IMR-90 (cell line): ENCODE measurements around the gene ARGLU1. TPM values are rescaled to one million over a fixed set of nuclear protein-coding genes. Genes with fewer than 3 reads are reported as not detected.

Experiments used
- ATAC-seq: fragments of 200-7000 bp; cut with Tn5 transposase; 2 replicates; pipeline ENCODE4 v1.9.1; 2020; ENCODE audit warnings: low read depth, mild to moderate bottlenecking, moderate library complexity
- BruUV-seq: library from RNA; stranded (reverse); fragments of 400-500 nt; replicated peaks from 2 replicates; lab custom pipeline; 2021; lab: Mats Ljungman, UMichigan
- CTCF ChIA-PET: fragments of 300-600 bp; formaldehyde crosslinking; extraction: SDS; loops from one replicate; lab custom pipeline; 2021; ENCODE audit warnings: antibody characterized with exemption; lab: Yijun Ruan, JAX
- POLR2A ChIA-PET: fragments of 300-600 bp; sonication (Branson Sonifier 250); formaldehyde crosslinking; loops from one replicate; lab custom pipeline; 2022; ENCODE audit warnings: antibody characterized with exemption; ENCODE audit not compliant: unreplicated experiment; lab: Charles Lee
- DNase-seq: peaks from one replicate; pipeline ENCODE4 v3.0.0; 2013
- H2AFZ ChIP-seq: replicated peaks from 2 replicates; pipeline ENCODE3; 2013; ENCODE audit warnings: low read length, mild to moderate bottlenecking; ENCODE audit not compliant: poor library complexity
- H2AK5ac ChIP-seq: 2 replicates; pipeline ENCODE4 v1.6.1; 2013; ENCODE audit warnings: low read depth, low read length, inconsistent platforms
- H2AK9ac ChIP-seq: replicated peaks from 2 replicates; pipeline ENCODE3; 2013; ENCODE audit warnings: mild to moderate bottlenecking, low read depth, low read length, moderate library complexity; ENCODE audit not compliant: poor library complexity
- H2BK120ac ChIP-seq: 2 replicates; pipeline ENCODE4 v1.6.1; 2013; ENCODE audit warnings: low read depth, low read length, inconsistent platforms
- H2BK15ac ChIP-seq: 3 replicates; pipeline ENCODE4 v1.6.1; 2013; ENCODE audit warnings: low read depth, low read length, inconsistent platforms
- H2BK20ac ChIP-seq: 2 replicates; pipeline ENCODE4 v1.6.1; 2013; ENCODE audit warnings: low read depth, mild to moderate bottlenecking, inconsistent platforms, low read length, moderate library complexity
- H2BK5ac ChIP-seq: 2 replicates; pipeline ENCODE4 v1.6.1; 2013; ENCODE audit warnings: mild to moderate bottlenecking, low read depth, low read length, inconsistent platforms; ENCODE audit not compliant: poor library complexity, severe bottlenecking
- H3K14ac ChIP-seq: replicated peaks from 2 replicates; pipeline ENCODE4 v1.6.1; 2013; ENCODE audit warnings: low read depth, low read length, inconsistent platforms
- H3K18ac ChIP-seq: 2 replicates; pipeline ENCODE4 v1.6.1; 2013; ENCODE audit warnings: low read depth, low read length, control low read depth
- H3K23ac ChIP-seq: 2 replicates; pipeline ENCODE4 v1.6.1; 2013; ENCODE audit warnings: low read depth, low read length, inconsistent platforms
- H3K27ac ChIP-seq: 2 replicates; pipeline ENCODE4 v1.5.1; 2013; ENCODE audit warnings: mild to moderate bottlenecking, control low read depth, low read length; ENCODE audit not compliant: insufficient read depth
- H3K27me3 ChIP-seq: 2 replicates; pipeline ENCODE4 v1.6.1; 2013; ENCODE audit warnings: low read length; ENCODE audit not compliant: control insufficient read depth, insufficient read depth
- H3K36me3 ChIP-seq: 2 replicates; pipeline ENCODE4 v1.6.1; 2013; ENCODE audit warnings: low read length, mixed read lengths; ENCODE audit not compliant: control insufficient read depth, insufficient read depth
- H3K4ac ChIP-seq: 2 replicates; pipeline ENCODE4 v1.6.1; 2013; ENCODE audit warnings: low read depth, low read length, inconsistent platforms
- H3K4me1 ChIP-seq: 2 replicates; pipeline ENCODE4 v1.6.1; 2013; ENCODE audit warnings: low read length, mixed read lengths; ENCODE audit not compliant: control insufficient read depth, insufficient read depth
- H3K4me2 ChIP-seq: 2 replicates; pipeline ENCODE4 v1.6.1; 2013; ENCODE audit warnings: low read depth, mild to moderate bottlenecking, control low read depth, low read length, moderate library complexity
- H3K4me3 ChIP-seq: 2 replicates; pipeline ENCODE4 v1.5.1; 2013; ENCODE audit warnings: low read depth, mild to moderate bottlenecking, control low read depth, low read length, moderate library complexity; ENCODE audit not compliant: insufficient read depth
- H3K56ac ChIP-seq: 2 replicates; pipeline ENCODE4 v1.6.1; 2013; ENCODE audit warnings: low read length, inconsistent platforms; ENCODE audit not compliant: insufficient read depth; ENCODE audit errors: extremely low read depth
- H3K79me1 ChIP-seq, 2 experiments: 2 replicates each; pipeline ENCODE4 v1.6.1; 2013; ENCODE audit warnings: low read length in 2 of 2, inconsistent platforms in 1 of 2, low read depth in 1 of 2
- H3K9ac ChIP-seq: 2 replicates; pipeline ENCODE4 v1.6.1; 2013; ENCODE audit warnings: low read depth, low read length, control low read depth
- H3K9me1 ChIP-seq: 2 replicates; pipeline ENCODE4 v1.6.1; 2013; ENCODE audit warnings: low read length, inconsistent platforms; ENCODE audit not compliant: insufficient read depth
- H3K9me3 ChIP-seq: 2 replicates; pipeline ENCODE4 v1.6.1; 2013; ENCODE audit warnings: low read length; ENCODE audit not compliant: control insufficient read depth, insufficient read depth
- H4K20me1 ChIP-seq: 2 replicates; pipeline ENCODE4 v1.6.1; 2013; ENCODE audit warnings: low read length, inconsistent platforms; ENCODE audit not compliant: insufficient read depth
- H4K5ac ChIP-seq: 2 replicates; pipeline ENCODE4 v1.6.1; 2013; ENCODE audit warnings: mild to moderate bottlenecking, low read depth, low read length, control low read depth
- H4K8ac ChIP-seq, 2 experiments: 2 replicates each; pipeline ENCODE4 v1.6.1; 2013; ENCODE audit warnings: low read depth in 2 of 2, low read length in 2 of 2, control low read depth in 1 of 2, inconsistent platforms in 1 of 2
- H4K91ac ChIP-seq: 2 replicates; pipeline ENCODE4 v1.6.1; 2013; ENCODE audit warnings: low read depth, low read length, inconsistent platforms; ENCODE audit not compliant: insufficient read depth
- RFX5 ChIP-seq: IDR thresholded peaks from 2 replicates; pipeline ENCODE4 v1.8.0; 2012; ENCODE audit warnings: low read depth, mild to moderate bottlenecking, low read length, moderate library complexity
- SMC3 ChIP-seq: fragments of 150-350 bp; IDR thresholded peaks from 2 replicates; pipeline ENCODE4 v1.6.1; 2016; ENCODE audit warnings: low read depth, mild to moderate bottlenecking, antibody characterized with exemption, low read length, moderate library complexity
- WGBS, 2 experiments: methylation state at CpG; one replicate each; pipeline versions ENCODE4 v1.1.5 to v1.1.7; 2013; ENCODE audit warnings: missing lambda C conversion rate in 2 of 2; ENCODE audit not compliant: insufficient read length in 1 of 2; ENCODE audit errors: extremely low coverage in 2 of 2; 5-methylcytosine and 5-hydroxymethylcytosine counted together
- dilution Hi-C: fragments of 300-500 bp; cut with HindIII; formaldehyde crosslinking; loops from one replicate; pipeline ENCODE4 v1.14.3; 2018; ENCODE audit warnings: low sequenced_read_pairs; ENCODE audit not compliant: unreplicated experiment
- in situ Hi-C: fragments of 300-500 bp; cut with MboI; formaldehyde crosslinking; loops from 3 replicates; pipeline ENCODE4 v1.14.3; 2019; ENCODE audit warnings: low sequenced_read_pairs, inconsistent platforms, mixed read lengths
- intact Hi-C: fragments of 100-400 bp; cut with micrococcal nuclease; formaldehyde crosslinking; loops from 2 replicates; pipeline ENCODE4 v1.10.0; 2022
- polyA plus RNA-seq, 3 experiments: library from polyadenylated mRNA; depleted of rRNA; stranded (reverse); fragments of >200 nt; gene quantifications; 2 replicates each; pipeline ENCODE4 v1.2.3, GENCODE V29; 2012; ENCODE audit warnings: low replicate concordance in 1 of 3
- total RNA-seq: library from RNA; depleted of rRNA; stranded (reverse); fragments of >200 nt; gene quantifications from 2 replicates; pipeline ENCODE4 v1.2.3, GENCODE V29; 2012

The ARGLU1 gene
- total and polyA plus RNA-seq, 2 of the 4 experiments (the other 2 are of a cell fraction) = 11.1 to 51.4 TPM

DNA sequence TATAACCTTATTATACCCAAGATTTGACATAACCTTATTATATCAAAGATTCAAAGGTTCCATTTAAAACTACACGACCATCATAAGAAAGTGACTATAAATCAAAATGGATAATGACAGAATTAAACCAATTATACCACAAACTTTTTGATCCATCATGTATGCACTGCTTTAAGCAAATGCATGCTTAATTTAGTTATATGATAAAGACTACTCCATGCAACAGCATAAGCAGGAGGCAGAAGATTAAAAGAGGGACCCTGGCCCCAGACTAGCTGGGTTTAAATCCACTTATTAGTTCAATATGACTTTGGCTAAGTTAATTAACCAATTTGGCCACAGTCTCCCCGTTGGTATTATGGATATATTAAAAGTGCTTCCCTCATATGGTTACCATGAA is 43.8 kb downstream of the ARGLU1 start:
- CTCF ChIA-PET = no interaction called here
- no peak overlapping the region for H3K14ac ChIP-seq
- no peak overlapping the region for H2AFZ ChIP-seq
- H2BK120ac ChIP-seq = no peak overlapping the region
- peaks cover 3% of the 10 kb centered on the region; the same call in 1 of the 2 replicates for H3K9me1 ChIP-seq
- no peaks in the 10 kb centered on the region for H4K20me1 ChIP-seq
- no peaks in the 10 kb centered on the region for H3K36me3 ChIP-seq
- H3K27me3 ChIP-seq = no peaks in the 10 kb centered on the region
- intact Hi-C loops = no loop called here
- in situ Hi-C loops = loop anchor here (25.0 kb wide), 1 partner anchor 437 kb away; no protein-coding TSS in a partner anchor
- dilution Hi-C loops = no loop called here
- no peak for DNase-seq
- no peak overlapping the region for H3K23ac ChIP-seq
- TF ChIP-seq RFX5 (no peak), SMC3 (no peak)
- H2BK15ac ChIP-seq = no peak overlapping the region
- no peak overlapping the region for H3K9ac ChIP-seq
- no peak overlapping the region for H2AK9ac ChIP-seq
- no peak overlapping the region for H3K4me2 ChIP-seq
- WGBS, 2 experiments = no CpG with 5 or more reads among the region's 2 CpGs
- no peak overlapping the region for H4K5ac ChIP-seq
- BruUV-seq = no TSS peak
- H4K91ac ChIP-seq = no peak overlapping the region
- ATAC-seq = no peak
- no peak overlapping the region for H3K4me3 ChIP-seq
- no peak overlapping the region for H2AK5ac ChIP-seq
- H3K4ac ChIP-seq = no peak overlapping the region
- no peak overlapping the region for H2BK20ac ChIP-seq
- H4K8ac ChIP-seq = no peak overlapping the region
- H3K18ac ChIP-seq = no peak overlapping the region
- H2BK5ac ChIP-seq = no peak overlapping the region
- POLR2A ChIA-PET = no interaction called here
- peaks cover 16 to 49% of the 10 kb centered on the region in 2 experiments; a peak in 3 of 4 replicates for H3K79me1 ChIP-seq
- peaks cover 6% of the 10 kb centered on the region for H3K4me1 ChIP-seq
- H3K27ac ChIP-seq = no peak overlapping the region
- no peaks in the 10 kb centered on the region for H3K9me3 ChIP-seq
- no peak overlapping the region for H3K56ac ChIP-seq
